Stimulated activated CD4-positive, alpha-beta T cell treated with anti-CD3 and anti-CD28 coated beads, Interleukin-12 subunit alpha, Interleukin-12 subunit beta, amount 100 ng/mL, for 4 hours (primary cell): ENCODE measurements around the gene SLC35D1.

ENCODE experiments used
- DNase-seq: peaks from one replicate; pipeline ENCODE4 v3.0.0-alpha.2; 2020

Gene SLC35D1

GRCh38 chr1:67043366-67043765 lies 10.6 kb downstream of the SLC35D1 start:
- DNase-seq = no peak

GRCh38 chr1:67041841-67042503 lies 12.0 kb downstream of the SLC35D1 start:
- no peak for DNase-seq

GRCh38 chr1:67040405-67040804 lies 13.5 kb downstream of the SLC35D1 start:
- DNase-seq = no peak

GRCh38 chr1:67031859-67032247 lies 22.1 kb downstream of the SLC35D1 start:
- DNase-seq = no peak

DNA sequence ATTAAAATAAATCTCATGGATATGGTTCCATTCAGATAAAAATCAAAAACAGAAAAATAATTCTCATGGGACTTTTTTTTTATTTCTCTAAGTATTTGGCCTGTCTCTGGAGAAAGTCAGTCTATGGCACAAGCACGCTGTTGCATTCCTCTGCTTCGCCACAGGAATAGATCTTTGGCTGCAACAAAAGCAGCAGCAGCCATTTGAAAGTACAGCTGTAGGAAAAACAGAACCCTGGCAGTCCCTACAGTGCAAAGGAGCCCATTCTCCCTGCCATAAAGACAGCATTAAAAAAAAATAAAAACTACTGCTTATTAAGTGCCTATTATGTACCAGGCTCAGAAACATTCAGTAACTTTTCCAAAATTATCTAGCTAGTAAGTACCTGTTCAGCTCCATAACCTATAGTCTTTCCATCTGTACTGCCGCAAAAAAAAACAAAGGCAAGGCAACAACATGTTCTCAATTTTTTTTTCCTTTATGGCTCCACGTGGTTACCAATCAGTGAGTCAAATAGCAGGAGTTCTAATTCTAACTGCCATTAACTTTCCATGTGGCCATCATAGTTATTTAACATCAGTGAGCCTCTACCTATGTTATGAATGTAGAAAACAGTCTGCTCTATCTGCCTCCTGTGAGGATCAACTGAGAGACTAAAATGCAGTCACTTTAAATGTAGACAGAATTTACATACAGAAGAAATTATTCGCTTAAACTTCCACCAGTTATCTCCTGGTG lies 22.7 kb downstream of the SLC35D1 start:
- no peak for DNase-seq

GRCh38 chr1:67029472-67029871 lies 24.5 kb downstream of the SLC35D1 start:
- DNase-seq = no peak

DNA sequence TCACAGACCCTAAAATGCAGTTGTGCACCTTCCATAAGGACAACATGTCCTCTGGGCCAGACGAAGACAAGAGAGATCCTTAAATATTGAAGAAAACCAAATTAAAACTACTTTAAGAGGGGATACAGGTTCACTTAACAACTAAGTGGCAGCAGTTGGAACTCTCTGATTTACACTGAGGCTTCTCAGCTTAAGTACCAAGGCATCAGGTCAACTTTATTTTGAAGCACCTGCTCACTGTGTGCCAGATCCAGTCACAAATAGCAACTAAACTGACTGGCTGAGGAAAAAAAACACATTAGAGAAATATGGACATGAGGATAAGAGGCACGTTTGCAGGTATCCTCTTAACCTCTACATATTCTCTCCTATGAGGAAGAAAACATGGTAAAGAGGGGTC lies 33.2 kb downstream of the SLC35D1 start:
- no peak for DNase-seq

DNA sequence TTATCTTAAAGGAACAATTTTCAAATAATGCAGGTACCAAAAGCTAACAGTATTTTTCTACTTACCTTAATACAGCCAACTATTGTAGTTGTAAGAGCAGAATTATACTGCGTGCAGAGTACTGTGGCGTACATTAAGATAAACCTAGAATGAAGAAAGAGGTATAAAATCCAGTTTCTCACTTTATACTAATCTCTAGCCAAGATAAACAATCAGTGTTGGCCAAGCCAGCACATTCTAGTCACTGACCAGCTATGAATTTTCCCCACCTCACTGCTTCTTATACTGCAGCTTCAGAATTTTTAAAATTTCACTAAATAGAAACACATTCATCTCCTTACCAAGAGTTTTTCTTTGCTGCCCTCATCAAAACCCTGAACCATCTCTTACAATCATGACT lies 33.6 kb downstream of the SLC35D1 start:
- no peak for DNase-seq

GRCh38 chr1:67019600-67020136 lies 34.3 kb downstream of the SLC35D1 start:
- no peak for DNase-seq

DNA sequence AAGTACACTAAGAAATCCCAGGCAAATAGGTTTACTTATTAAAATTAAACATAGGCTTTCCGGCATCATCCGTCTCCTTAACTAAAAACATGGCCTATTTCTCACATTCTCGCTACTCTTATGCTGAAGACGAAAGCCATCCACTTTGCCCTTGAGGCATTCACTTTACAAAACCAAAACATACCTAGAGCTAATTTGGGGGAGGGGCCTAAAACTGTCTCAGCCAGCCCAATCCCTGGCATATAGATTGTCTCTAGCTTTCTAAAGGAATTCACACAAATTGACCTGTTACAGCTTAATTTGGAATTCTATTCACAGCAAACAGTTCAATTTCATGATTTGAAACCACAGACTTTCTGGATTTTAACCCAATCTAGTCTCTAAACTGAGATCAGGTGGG lies 34.8 kb downstream of the SLC35D1 start:
- no peak for DNase-seq

- DNase-seq = no peak
Measured at GRCh38 chr1:67018574-67018973, 35.4 kb downstream of the SLC35D1 start.

- DNase-seq = no peak
Measured at GRCh38 chr1:67013573-67013972, 40.4 kb downstream of the SLC35D1 start.

- DNase-seq = no peak
Measured at GRCh38 chr1:67009792-67010191, 44.2 kb downstream of the SLC35D1 start.

- DNase-seq = no peak
Measured at GRCh38 chr1:67005068-67005467, 48.9 kb downstream of the SLC35D1 start.

GRCh38 chr1:67004176-67004575 lies 49.8 kb downstream of the SLC35D1 start:
- DNase-seq = no peak

DNA sequence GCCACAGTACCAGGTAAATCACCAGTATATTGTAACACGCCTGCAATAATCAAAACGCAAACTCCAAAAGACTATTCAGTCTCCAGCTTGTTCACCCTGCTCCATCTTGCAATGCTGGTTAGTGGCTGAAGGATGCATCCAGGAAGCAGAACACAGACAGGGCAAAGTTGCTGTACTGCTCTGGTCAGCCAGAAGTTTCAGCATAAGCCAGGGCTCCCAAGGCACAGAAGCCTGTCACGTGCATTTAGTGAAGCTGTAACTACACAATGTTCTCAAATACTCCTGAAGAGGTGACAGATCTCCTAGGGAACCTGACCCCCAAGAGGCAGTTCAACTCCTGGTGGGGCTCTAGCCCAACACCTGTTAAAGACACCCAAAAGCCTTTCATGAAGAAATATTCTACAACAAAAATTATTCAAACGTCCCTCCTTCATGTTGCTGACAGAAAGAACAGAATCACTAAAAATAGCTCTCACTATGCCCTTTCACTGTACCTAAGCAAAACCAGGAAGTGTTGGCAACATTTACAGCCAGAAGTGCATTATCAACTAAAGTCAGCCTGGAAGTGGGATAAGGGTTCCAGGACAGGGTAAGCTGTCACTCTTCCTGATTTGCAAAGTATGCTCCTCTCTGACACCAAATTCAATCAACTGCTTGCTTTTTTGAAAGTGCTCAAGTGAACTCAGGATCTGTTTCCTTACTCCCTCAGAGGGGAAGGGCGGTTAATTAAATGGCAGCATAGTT lies 52.1 kb downstream of the SLC35D1 start:
- no peak for DNase-seq

DNA sequence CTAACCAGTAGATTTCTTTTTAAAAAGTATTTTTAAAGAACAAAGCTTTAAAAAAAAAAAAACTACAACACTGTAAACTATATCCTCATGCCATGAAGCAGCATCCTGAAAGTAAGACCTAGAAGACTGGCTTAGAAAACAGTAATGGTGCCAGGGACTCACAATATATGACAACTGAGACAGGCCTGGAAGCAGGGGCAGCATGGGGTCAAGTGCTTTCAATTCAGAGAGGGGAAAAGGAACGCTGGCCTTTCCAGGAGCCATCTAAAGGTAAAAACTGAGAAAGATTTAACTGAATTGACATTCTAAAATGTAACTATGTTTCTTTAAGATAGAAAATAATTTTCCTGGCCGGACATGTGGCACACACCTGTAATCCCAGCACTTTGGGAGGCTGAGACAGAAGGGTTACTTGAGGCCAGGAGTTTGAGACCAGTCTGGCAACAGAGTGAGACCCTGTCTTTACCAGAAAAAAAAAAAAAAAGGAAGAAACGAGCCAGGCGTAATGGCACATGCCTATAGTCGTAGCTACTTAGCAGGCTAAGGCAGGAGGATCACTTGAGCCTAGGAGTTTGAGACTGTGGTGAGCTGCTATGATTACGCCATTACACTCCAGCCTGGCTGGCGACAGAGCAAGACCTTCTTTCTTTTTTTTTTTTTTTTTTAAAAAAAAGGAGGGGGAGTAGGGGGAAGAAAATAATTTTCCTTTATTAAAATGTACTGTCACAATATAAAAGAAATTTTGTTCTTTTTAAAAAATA lies 54.1 kb downstream of the SLC35D1 start:
- no peak for DNase-seq

DNA sequence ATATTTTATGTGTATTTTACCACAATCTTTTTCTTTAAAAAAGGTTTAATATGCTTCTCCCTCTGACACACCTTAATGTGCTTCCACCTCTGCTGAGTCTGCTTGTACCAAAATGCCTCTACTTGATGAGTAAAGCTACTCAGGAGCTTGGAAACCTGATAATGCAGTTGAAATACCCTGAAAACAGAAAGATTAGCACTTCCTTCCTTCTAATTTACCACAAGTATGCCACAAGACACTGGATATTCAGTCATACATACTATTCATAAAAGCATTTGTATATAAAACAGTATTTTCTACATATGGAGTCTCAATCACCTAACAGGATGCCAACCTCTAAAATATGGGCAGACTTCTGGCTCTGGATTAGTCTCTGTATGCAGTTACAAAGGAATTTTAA lies 55.0 kb downstream of the SLC35D1 start:
- no peak for DNase-seq

DNA sequence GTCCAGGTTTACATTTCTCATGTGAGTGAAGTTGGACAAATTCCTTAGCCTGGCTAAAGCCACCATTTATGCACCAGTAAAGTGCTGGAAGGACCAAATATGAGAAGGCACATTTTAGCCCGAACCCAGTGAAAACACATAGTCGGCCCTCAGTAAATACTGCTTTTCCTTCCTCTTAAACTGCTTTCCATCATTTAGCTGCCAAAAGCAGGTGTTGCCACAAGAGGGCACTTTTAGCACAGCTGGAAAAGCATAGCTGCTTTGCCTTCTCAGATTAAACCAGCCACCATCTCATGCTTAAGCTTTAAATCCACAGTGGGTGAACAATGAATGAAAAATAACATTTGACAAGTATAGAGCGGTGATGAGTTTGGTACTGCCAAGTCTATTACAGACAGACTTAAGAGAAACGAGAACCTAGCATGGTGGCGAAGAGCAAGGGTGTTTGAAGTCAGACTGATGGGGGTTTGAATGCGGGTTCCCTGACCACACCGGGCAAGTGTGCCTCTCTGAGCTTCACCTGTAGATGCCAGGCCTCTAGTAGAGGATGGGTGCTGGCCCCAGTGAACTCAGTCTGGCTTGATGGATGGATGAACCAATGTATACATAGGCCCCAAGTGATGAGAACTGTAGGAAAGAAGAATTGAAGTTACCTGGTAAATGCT lies 57.8 kb downstream of the SLC35D1 start:
- DNase-seq = peak; percentile 31

DNA sequence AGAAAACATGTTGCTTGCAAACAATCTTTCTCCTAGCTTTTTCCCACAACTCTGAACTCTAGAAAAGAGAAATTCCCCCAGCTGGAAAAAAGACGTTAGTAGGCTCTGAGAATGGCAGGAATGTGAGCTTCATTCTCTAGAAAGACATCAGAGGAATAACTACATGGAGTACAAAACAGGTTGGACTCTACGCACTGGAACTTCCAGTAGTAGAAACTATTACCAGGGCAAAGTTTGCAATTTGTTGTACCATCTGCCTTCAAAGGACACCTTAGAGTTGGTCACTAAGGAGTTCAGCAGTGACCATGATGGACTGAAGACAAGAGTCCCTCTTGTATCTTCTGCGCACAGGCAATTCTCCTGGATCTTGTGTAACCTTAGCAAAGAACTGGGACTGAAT lies 60.9 kb downstream of the SLC35D1 start:
- no peak for DNase-seq

GRCh38 chr1:66985835-66986234 lies 68.1 kb downstream of the SLC35D1 start:
- no peak for DNase-seq

- no peak for DNase-seq
Measured at GRCh38 chr1:66984491-66984890, 69.5 kb downstream of the SLC35D1 start.
